WERI-Rb-1 (cell line): ENCODE data around the gene DNAH7.

Source experiments
- DNase-seq: peaks from one replicate; pipeline ENCODE4 v3.0.0-alpha.2; 2020
- H3K27ac ChIP-seq: fragments of 250-450 bp; sonication (Bioruptor Pico); 2 replicates; pipeline ENCODE4 v1.5.1; 2020; ENCODE audit warnings: mild to moderate bottlenecking, moderate library complexity
- H3K27me3 ChIP-seq: fragments of 250-450 bp; sonication (Bioruptor Pico); 2 replicates; pipeline ENCODE4 v1.5.1; 2021; ENCODE audit warnings: mild to moderate bottlenecking, low read depth, moderate library complexity; ENCODE audit not compliant: insufficient read depth, severe bottlenecking
- H3K36me3 ChIP-seq: fragments of 250-450 bp; sonication (Bioruptor Pico); 2 replicates; pipeline ENCODE4 v1.5.1; 2020; ENCODE audit warnings: mild to moderate bottlenecking, moderate library complexity
- H3K4me3 ChIP-seq: 2 replicates; pipeline ENCODE4 v1.5.1; 2011; ENCODE audit warnings: low read depth, mild to moderate bottlenecking, control low read depth, low read length
- H3K9me3 ChIP-seq: fragments of 250-450 bp; sonication (Bioruptor Pico); 2 replicates; pipeline ENCODE4 v1.5.1; 2021; ENCODE audit warnings: mild to moderate bottlenecking, moderate library complexity; ENCODE audit not compliant: severe bottlenecking
- CTCF ChIP-seq: IDR thresholded peaks from 2 replicates; pipeline ENCODE4 v1.5.1; 2011; ENCODE audit warnings: low read depth, mild to moderate bottlenecking, control low read depth, inconsistent platforms, low read length

DNAH7 gene

GRCh38 chr2:195779491-195779890 is 289.1 kb downstream of the DNAH7 start:
- no peak for DNase-seq
- Histone ChIP-seq H3K36me3 (no peaks in the 10 kb centered on the region), H3K4me3 (no peak overlapping the region), H3K27ac (no peak overlapping the region), H3K27me3 (no peaks in the 10 kb centered on the region), H3K9me3 (no peaks in the 10 kb centered on the region)
- TF ChIP-seq CTCF: no peak

GRCh38 chr2:195769975-195770374 is 298.7 kb downstream of the DNAH7 start:
- H3K36me3 ChIP-seq: no peaks in the 10 kb centered on the region
- no peaks in the 10 kb centered on the region for H3K27me3 ChIP-seq
- H3K27ac ChIP-seq: no peak overlapping the region
- H3K9me3 ChIP-seq: no peaks in the 10 kb centered on the region
- no peak for TF ChIP-seq CTCF
- no peak for DNase-seq
- no peak overlapping the region for H3K4me3 ChIP-seq

DNA sequence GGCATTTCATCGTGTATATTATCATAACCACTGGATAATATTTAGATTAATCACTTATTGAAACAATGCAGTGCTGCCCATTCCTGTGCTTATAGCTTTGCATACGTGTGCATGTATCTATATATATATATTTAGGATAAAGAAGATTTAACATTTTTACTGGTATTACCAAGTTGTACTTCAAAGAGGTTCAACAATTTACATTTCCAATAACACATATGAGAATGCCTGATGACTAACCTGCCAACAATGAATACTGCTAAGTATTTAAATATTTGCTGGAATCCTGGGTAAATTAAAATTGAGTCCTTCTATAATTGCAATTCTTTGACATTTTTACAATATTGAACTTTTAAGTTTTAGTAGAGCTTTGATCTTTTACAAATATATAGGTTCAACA is 300.2 kb downstream of the DNAH7 start:
- Histone ChIP-seq H3K9me3 (no peaks in the 10 kb centered on the region), H3K27ac (no peak overlapping the region), H3K27me3 (no peaks in the 10 kb centered on the region), H3K4me3 (no peak overlapping the region), H3K36me3 (no peaks in the 10 kb centered on the region)
- no peak for DNase-seq
- TF ChIP-seq CTCF: no peak

- H3K27ac ChIP-seq: no peak overlapping the region
- no peak for DNase-seq
- no peak for TF ChIP-seq CTCF
- no peak overlapping the region for H3K4me3 ChIP-seq
- no peaks in the 10 kb centered on the region for H3K36me3 ChIP-seq
- no peaks in the 10 kb centered on the region for H3K27me3 ChIP-seq
- no peaks in the 10 kb centered on the region for H3K9me3 ChIP-seq
Measured at GRCh38 chr2:195766691-195767090, 301.9 kb downstream of the DNAH7 start.

- no peaks in the 10 kb centered on the region for H3K27me3 ChIP-seq
- DNase-seq: no peak
- no peaks in the 10 kb centered on the region for H3K36me3 ChIP-seq
- H3K9me3 ChIP-seq: no peaks in the 10 kb centered on the region
- H3K27ac ChIP-seq: no peak overlapping the region
- no peak overlapping the region for H3K4me3 ChIP-seq
- TF ChIP-seq CTCF: no peak
Measured at GRCh38 chr2:195763866-195764265, 304.8 kb downstream of the DNAH7 start.

GRCh38 chr2:195759877-195760276 is 308.8 kb downstream of the DNAH7 start:
- Histone ChIP-seq H3K36me3 (no peaks in the 10 kb centered on the region), H3K27ac (no peak overlapping the region), H3K4me3 (no peak overlapping the region), H3K9me3 (no peaks in the 10 kb centered on the region), H3K27me3 (no peaks in the 10 kb centered on the region)
- TF ChIP-seq CTCF: no peak
- DNase-seq: no peak
